HG03432 (cell line): ENCODE measurements around the gene HMGXB3.

Source experiments
- ATAC-seq: cut with Tn5 transposase; IDR thresholded peaks from one replicate; pipeline ENCODE4 v1.9.1; 2021; ENCODE audit warnings: mild to moderate bottlenecking, moderate library complexity; ENCODE audit not compliant: unreplicated experiment

The HMGXB3 gene

DNA sequence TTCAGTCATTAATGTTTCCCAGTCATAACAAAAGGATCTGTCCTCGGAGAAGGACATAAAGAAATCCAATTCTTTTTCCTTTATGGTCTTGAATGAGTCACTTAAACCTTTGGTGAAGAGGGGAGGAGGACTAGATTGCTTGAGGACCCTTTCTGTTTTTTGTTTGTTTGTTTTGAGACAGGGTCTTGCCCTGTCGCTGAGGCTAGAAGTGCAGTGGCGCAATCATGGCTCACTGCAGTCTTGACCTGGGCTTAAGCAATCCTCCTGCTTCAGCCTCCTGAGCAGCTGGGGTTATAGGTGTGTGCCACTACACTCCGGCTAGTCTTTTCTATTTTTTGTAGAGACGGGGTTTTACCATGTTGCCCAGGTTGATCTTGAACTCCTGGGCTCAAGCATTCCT lies 12.4 kb upstream of the HMGXB3 start:
- no peak for ATAC-seq

DNA sequence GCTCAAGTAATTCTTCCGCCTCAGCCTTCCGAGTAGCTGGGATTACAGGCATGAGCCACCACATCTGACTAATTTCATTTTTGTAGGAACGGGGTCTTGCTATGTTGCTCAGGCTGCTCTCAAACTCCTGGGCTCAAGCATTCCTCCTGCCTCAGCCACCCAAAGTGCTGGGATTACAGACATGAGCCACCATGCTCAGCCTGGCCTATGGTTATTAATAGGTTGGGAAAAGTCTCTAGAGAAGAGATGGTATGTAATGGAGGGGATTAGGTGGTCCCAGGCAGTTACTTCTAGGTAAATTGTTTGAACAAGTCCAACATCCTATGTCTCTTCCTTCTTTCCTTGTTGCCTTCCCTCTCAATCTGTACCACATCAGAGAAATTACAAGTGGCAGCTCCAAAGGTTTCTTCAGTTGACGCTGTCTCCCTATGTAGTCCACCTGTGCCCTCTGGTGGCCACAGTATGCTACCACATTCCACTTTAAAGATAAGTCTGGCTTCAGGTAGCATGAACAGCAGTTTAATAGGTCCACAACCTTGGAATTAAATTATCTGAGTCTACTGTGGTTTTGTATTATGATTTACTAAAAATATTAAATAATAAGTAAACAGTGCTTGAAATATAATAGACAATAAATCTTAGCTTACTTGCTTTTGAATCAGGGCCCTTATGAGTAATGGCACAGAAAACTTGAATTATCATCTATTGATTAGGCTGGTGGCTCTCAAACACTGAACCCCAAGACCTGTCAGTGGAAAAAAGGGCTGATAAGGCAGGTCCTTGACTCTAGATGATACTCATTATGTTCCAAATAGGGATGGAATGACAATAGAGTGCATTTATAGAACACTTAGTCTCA lies 9.8 kb upstream of the HMGXB3 start:
- no peak for ATAC-seq

DNA sequence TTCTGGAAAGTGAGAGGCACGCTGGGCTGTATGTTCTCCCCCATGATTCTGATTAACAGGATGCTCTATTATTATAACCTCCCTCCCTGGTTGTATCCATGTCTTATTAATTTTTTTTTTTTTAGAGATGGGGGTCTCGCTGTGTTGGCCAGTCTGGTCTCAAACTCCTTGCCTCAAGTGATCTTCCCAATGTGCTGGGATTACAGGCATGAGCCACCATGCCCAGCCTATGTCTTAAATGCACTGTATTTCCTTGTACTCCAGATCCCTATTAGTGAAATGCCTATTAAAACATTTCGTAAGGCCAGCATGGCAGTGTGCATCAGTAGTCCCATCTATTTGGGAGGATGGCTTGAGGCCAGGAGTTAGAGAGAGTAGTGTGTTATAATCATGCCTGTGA lies 7.1 kb upstream of the HMGXB3 start:
- ATAC-seq, result no peak

DNA sequence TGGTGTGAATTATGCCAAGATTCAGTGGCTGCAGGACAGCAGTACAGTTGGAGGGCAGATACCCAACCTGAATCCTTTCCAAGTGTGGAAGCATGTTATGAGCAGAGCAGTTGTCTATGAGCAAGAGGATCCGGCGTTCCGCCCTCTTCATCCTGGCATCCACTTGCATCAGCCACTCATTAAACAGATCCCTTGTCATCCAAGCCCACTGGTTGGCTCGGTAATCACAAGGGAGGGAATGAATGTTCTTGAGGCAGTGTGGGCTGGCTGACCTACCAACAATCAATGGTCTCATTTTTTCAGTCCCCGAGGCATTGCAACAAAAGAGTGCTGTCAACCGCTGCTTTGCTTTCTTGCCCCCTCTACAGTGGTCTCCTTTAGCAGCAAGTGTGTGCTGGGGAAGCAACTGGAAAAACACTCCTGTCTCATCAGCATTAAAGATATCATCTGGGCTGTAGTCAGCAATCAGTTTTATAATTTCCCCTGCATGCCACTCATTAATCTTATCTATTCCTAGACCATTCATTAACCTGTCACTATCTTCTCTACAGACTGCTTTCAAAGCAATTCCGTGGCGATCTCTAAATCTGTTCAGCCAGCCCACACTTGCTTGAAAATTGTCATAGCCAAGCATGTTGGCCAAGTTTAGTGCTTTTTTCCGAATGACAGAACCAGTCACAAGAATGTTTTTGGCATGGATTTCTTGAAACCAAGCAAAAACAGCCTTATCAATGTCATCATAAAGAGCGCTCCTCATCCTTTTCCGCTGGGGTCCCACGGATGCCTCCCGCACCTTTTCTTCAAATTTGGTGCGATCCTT lies 4.9 kb upstream of the HMGXB3 start:
- no peak for ATAC-seq

DNA sequence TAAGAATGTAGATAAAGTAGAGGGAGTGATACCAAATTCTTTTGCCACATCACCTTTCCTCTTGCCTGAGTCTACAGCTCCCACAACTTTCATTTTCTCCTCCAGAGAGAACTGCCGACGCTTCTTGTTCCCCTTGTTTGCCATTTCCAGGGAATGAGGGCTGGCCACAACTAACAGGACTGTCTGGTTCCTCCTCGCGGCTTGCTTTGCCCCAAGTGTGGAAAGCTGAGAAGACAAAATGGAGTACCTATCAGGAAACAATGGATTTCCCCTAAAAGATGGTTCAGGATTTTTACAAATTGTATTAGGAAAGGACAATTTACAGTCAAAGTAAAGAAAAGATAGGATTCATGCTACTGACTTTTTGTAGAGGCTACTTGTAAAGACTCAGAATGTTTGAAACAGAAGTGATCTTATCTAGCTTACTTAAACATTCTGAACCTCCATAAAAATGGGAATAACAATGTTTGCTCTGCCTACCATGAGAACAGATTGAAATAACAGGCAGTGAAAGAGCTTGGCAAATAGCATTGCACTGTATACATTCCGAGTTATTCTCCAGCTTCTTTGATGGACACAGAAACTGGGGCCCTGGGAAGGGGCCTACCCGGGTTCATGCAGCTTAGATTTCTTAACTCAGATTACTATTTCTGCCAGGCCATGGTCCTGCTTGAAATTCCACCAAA lies 4.2 kb upstream of the HMGXB3 start:
- no peak for ATAC-seq

DNA sequence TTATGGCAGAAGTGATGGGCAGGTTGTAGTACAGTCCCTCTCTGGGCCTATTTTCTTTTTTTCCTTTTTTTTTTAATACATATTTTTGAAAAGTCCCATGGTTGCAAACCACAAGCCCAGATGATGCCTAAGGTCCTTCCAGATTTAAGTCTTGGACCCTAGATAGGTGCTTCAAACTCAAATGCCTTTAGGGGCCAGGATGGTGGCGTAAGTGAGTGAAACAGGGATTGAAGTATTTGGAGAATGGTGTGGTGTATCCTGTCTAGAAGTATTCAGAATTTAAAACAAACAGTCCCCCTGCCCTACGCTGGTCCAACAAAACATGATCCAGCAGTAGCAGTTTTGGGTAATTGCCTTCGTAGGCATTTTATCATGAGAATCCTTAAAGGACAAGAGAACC lies 2.3 kb upstream of the HMGXB3 start:
- ATAC-seq, result no peak

DNA sequence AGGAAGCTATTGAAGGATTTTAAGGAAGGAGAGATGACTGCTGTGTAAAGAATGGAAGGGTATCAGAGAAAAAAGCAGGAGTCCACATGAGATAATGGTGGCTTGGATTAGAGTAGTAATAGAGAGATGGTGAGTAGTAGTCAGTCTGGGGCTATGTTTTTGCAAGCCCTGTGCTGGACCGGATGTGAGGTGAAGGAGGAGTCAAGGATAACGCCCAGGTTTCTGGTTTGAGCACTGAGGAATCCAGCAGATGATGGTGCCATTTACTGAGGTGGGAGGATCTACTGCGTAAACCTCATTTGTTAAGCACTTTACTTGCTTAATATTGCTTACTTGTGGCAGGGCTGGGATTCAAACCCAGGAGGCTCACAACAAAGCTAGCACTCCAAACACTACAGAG lies 1.2 kb upstream of the HMGXB3 start:
- ATAC-seq, result no peak

DNA sequence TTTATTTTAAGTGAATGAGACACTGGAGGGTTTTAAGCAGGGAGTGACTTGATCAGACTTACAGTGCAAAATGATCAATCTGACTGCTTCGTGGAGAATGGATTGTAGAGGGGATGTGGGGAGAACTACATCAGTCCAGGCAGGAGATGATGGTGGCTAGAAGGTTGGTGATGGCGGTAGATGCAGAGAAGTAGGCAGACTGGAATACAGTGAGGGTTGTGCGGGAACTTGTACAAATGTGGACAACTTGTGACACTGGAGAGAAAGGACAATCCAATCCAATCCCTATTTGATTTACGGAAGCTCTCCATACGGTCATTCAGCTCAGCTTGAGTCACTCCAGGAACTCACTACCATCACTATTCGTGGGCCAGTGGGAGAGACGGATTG lies 678 bp upstream of the HMGXB3 start:
- no peak for ATAC-seq

DNA sequence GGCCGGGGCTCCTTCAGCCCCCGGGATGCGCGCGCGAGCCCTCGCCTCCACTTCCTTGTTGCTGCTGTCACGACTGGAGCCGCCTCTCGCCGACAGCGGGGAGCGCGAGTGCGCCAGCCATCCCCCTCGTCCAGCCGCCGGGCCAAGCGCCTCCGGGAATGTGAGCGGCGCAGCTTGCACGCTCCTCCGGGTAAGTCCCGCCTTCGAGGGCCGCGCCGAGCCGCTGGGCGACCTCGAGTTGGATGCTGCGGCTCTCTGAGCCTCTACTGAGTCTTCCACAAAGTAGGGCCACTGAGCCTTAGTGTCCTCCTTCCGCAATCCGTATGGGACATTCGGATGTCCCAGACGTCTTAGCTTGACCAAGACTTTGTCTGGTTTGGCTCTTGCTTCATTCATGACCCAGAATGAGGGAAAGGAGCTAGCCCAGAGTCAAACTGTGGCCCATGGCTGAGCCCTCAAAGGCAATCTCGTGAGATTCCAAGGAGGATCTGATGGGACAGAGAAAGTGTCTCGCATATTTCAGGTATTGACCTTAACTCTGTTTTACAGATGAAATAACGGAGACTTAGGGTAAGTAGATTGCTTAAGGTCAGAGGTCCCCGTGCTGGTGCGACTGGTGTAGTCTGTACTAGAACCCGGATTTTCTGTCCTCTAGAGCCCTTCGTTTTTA lies 586 bp downstream of the HMGXB3 start:
- peak; percentile 28 for ATAC-seq

DNA sequence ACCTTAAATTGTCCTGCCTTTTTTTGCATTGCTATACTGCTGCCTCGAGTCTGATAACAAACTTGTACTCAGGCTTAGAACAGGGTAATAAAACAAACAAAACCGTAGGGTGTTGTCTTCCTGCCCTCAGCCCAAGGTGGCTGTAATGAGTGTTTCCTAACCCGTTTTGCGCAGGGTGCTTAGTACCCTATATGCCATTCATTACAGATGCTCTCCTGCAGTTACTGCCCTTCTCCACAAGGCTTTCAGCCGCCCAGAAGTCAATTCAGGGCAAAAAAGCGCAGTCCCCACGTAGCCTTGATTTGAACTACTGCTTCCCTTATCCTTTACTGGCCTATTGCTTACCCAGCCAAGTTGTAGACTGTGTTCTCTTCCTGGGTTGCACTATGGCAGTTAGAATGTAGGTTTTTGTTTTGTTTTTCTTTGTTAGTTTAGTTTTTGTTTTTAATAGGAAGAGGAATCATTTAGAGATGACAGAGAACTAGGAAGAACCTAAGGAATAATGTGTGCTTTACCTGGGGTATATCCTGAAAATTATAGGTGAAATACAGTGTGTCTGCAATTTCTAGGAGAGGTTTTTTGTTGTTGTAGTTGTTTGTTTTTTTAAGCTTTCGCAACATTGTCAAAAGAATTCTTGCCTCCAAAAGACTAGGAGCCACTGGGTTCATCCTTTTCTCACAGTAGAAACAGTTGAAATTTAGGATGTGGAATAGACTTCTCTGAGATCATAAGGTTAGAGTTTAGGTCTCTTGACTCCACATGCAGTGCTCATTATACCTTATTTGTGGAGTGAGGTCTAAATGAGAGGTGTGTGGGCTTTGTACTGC lies 1.3 kb downstream of the HMGXB3 start:
- peak; percentile 58 for ATAC-seq

DNA sequence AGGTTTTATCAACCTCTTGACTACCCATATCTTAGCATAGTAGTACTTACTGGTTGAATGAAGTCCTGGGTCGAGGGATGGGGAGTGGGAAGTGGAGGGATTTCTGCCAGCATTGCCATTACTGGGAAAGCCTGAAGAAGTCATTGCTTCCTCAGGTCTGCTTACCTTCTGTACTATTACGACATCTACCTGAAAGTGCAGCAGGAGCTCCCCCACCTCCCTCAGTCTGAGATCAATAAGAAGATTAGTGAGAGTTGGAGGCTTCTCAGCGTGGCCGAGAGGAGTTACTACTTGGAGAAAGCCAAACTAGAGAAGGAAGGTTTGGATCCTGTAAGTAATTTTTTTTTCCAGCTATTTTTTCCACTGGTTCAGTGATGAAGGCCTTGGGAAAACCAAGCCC lies 5.8 kb downstream of the HMGXB3 start:
- ATAC-seq, result no peak

DNA sequence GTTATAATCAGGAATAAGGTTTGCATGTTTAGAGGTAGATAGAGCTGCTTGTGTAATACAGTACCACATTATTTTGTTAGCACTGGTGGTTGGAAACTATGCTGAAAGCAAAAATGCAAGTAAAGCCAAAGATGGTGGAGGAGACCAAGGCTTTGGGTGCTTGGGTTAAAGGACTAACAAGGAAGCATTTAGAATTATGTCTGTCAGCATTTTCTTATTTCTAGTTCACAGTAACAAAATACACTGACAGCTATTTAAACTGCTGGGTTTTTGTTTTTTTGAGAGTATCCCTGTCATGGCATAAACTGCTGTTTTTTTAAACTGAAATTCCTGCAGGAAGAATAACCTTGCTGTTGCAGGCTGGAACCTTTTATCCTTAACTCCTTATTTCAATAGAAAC lies 6.5 kb downstream of the HMGXB3 start:
- no peak for ATAC-seq

DNA sequence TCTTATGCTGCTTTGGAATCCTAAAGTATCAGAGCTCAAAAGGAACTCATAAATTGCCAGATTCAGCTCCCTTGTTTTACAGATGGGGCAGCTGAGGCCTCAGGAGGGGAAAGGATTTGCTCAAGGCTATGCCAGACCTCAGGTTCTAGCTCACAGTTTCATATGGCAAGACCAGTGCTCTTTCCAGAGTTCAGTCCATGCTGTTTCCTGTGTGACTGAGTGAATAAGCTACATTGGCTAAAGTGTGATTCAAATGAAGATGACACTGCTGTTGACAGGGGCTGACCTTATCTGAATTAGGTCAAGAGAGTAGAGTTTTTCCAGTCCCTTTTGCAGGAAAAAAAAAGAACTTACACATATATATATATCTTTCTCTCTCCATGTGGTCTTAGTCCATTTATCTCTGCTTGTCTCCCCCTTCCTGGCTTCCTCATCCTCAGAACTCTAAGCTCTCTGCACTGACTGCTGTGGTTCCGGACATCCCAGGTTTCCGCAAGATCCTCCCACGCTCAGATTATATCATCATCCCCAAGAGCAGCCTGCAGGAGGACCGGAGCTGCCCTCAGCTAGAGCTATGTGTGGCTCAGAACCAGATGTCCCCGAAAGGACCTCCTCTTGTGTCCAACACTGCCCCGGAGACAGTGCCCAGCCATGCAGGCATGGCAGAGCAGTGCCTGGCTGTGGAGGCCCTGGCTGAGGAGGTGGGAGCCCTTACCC lies 9.3 kb downstream of the HMGXB3 start:
- ATAC-seq, result no peak

DNA sequence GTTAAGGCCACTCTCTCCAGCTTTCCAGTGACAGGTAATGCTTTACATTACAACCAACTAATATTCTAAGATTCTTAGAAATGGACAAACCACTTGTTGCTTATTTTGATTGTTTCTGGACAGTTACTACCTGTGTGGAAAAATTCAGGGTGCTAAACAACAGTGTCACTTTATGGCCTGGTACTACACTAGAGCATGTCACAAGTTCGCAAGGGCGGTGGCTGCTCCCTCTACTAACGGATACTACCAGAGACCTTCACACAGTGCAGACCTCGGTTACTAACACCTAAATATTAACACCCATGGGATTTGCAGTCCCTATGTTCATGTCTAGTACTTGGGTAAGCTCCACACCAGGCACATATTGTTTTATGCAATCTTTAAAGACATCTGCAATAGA lies 13.4 kb downstream of the HMGXB3 start:
- no peak for ATAC-seq

DNA sequence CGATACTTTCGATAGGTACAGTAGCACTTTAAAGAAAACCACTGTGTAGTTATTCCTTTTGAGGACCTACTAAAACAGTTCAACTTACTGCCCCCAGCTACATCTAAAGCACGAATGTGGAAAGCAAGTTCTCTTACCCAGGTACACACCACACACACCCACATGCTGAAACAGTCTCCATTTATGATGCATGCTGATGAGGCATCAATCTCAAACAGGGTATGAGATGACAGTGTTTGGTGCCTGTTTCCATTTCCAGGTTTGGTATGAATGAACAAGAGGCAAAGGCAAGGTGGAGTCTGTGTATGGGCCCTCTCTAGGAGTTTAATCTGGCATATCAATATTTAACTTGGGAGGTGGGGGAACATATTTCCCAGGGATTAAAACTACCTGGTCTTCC lies 13.9 kb downstream of the HMGXB3 start:
- ATAC-seq, result no peak

DNA sequence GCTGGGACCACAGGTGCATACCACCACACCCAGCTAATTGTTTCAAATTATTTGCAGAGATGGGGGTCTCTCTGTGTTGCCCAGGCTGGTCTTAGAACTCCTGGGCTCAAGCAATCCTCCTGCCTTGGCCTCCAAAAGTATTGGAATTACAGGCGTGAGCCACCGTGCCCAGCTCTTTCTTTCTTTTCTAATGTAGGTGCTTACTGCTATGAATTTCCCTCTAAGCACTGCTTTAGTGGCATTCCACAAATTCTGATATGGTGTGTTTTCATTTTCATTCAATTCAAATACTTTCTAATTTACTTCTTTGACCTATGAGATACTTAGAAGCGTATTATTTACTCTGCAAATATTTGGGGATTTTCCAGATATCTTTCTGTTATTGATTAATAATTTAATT lies 14.9 kb downstream of the HMGXB3 start:
- no peak for ATAC-seq

DNA sequence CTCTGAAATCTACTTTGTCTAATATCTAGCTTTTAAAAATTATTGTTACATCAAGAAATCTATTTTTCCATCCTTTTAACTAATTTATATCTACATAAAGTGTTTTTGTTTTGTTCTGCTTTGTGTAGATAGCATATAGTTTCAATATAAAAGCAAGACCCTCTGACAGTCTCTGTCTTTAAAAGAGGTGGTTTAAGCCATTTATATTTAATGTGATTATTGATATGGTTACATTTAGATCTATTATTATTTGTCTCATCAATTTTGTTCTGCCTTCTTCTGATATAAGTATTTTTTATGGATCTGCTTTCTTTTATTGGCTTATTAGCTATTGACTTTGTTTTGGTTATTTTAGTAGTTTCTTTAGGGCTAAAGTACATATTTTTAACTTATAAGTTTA lies 16.0 kb downstream of the HMGXB3 start:
- ATAC-seq, result no peak

DNA sequence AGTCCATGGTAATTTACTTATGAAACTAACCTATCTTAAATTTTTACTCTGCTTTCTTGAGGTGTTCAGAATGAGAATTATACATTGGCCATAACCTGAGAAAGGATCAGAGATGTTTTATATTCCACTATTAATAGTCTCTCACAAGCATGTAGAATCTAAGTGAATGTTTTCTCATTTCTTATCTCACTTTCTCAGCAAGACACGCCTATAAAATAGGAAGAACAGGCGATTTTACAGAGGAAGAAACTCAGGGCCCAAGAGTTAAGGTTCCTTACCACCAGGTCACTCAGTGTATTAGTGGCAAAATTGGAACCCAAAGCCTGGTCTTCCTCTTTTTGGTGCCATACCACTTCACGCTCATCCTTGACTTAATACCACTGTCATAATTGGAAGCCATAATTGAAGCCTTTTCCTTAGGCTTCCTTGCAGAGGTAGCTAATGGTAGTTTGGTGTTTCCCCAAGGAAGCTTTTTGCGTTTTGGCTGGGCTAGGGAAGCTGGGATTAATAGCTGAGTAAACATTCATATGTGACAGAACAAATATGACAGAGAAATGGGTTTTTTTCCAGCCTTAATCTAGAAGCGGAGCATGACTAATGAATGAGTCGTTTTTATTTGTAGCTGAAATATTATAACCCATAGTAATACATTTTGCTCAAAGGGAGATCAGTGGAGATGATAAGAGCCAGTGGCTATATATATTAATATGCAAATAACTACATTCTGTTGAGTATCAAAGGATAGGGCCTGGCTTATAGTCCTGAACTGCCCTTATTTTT lies 16.9 kb downstream of the HMGXB3 start:
- ATAC-seq, result no peak

DNA sequence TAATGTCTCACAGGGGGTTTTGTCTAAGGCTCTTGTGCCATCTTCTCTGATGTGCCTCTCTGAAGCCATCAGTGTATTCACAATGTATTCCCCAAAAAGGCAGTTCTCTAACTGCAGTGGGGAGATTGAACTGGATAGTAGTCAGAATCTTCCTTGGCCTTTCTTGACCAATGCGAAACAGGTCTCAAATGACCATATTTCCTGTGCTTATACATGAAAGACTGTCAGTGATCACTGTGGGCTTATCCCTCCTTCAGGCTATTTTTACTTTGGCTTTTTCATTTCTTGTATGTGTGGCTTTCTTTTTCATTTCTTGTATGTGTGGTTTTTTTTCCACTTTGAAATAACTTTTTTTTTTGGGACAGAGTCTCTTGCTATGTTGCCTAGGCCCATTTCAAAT lies 19.7 kb downstream of the HMGXB3 start:
- ATAC-seq, result no peak
